ENCODE data around the gene ZNF410. TPM values are rescaled to one million over a fixed set of nuclear protein-coding genes. Genes with fewer than 3 reads are reported as not detected.

ZNF410 gene
- polyA plus RNA-seq, 1 donor from 2014 or later, result 73.7 TPM

- no peak for TF ChIP-seq EZH2 (IDR thresholded peaks at IDR 0.05; ENCODE audit: borderline replicate concordance, insufficient read depth, low read length, poor library complexity, severe bottlenecking)
- TF ChIP-seq RAD21 (conservative IDR thresholded peaks at IDR 0.05), result no peak
- no peak for TF ChIP-seq POLR2AphosphoS5 (IDR thresholded peaks at IDR 0.05)
- TF ChIP-seq MXI1 (conservative IDR thresholded peaks at IDR 0.05; ENCODE audit: poor library complexity, severe bottlenecking), result no peak
- TF ChIP-seq, protein P1, sequence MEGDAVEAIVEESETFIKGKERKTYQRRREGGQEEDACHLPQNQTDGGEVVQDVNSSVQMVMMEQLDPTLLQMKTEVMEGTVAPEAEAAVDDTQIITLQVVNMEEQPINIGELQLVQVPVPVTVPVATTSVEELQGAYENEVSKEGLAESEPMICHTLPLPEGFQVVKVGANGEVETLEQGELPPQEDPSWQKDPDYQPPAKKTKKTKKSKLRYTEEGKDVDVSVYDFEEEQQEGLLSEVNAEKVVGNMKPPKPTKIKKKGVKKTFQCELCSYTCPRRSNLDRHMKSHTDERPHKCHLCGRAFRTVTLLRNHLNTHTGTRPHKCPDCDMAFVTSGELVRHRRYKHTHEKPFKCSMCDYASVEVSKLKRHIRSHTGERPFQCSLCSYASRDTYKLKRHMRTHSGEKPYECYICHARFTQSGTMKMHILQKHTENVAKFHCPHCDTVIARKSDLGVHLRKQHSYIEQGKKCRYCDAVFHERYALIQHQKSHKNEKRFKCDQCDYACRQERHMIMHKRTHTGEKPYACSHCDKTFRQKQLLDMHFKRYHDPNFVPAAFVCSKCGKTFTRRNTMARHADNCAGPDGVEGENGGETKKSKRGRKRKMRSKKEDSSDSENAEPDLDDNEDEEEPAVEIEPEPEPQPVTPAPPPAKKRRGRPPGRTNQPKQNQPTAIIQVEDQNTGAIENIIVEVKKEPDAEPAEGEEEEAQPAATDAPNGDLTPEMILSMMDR (IDR thresholded peaks at IDR 0.05; ENCODE audit: poor library complexity, severe bottlenecking), result no peak
- no peak for TF ChIP-seq SMC3 (conservative IDR thresholded peaks at IDR 0.05; ENCODE audit: poor library complexity)
- TF ChIP-seq REST (IDR thresholded peaks at IDR 0.05; ENCODE audit: borderline replicate concordance), result no peak
- H3K36me3 ChIP-seq (ENCODE audit: insufficient read depth, low read length), result no peaks in the 10 kb centered on the region
- H3K9me2 ChIP-seq (ENCODE audit: insufficient read depth, low read length), result no peaks in the 10 kb centered on the region
- no peak overlapping the region for H3K27ac ChIP-seq (ENCODE audit: low read length)
- no peaks in the 10 kb centered on the region for H4K20me1 ChIP-seq (ENCODE audit: insufficient read depth)
- no peak overlapping the region for H3K9ac ChIP-seq (ENCODE audit: low read length)
- H3K4me3 ChIP-seq (ENCODE audit: low read length), result peak overlapping the region; percentile 70
- no peaks in the 10 kb centered on the region for H3F3A ChIP-seq (ENCODE audit: insufficient read depth, low read length, poor library complexity, severe bottlenecking)
- H3K9me3 ChIP-seq (ENCODE audit: low read length), result no peaks in the 10 kb centered on the region
- H2AFZ ChIP-seq (ENCODE audit: low read depth, low read length), result no peak overlapping the region
- no peaks in the 10 kb centered on the region for H3K27me3 ChIP-seq (ENCODE audit: insufficient read depth, low read depth, low read length)
- no peaks in the 10 kb centered on the region for H3K79me2 ChIP-seq (replicated peaks; ENCODE audit: insufficient read depth, low read length)
- H3K4me2 ChIP-seq (ENCODE audit: low read length), result no peak overlapping the region
These were observed 35.7 kb upstream of the ZNF410 start for GRCh38 chr14:73851000-73851399.

- no peaks in the 10 kb centered on the region for H4K20me1 ChIP-seq (ENCODE audit: insufficient read depth)
- peak within 1 kb of the TSS; percentile 70 for H3K4me3 ChIP-seq (ENCODE audit: low read length)
- H3K9me2 ChIP-seq (ENCODE audit: insufficient read depth, low read length), result no peaks in the 10 kb centered on the region
- H3K27me3 ChIP-seq (ENCODE audit: insufficient read depth, low read depth, low read length), result no peaks in the 10 kb centered on the region
- H3K27ac ChIP-seq (ENCODE audit: low read length), result peak within 1 kb of the TSS; percentile 65
- peak; percentile 45 for TF ChIP-seq RAD21 (conservative IDR thresholded peaks at IDR 0.05)
- TF ChIP-seq SMC3 (conservative IDR thresholded peaks at IDR 0.05; ENCODE audit: poor library complexity), result peak; percentile 53
- TF ChIP-seq EP300 (conservative IDR thresholded peaks at IDR 0.05; ENCODE audit: poor library complexity, severe bottlenecking), result peak; percentile 27
- TF ChIP-seq MXI1 (conservative IDR thresholded peaks at IDR 0.05; ENCODE audit: poor library complexity, severe bottlenecking), result peak; percentile 50
- TF ChIP-seq, protein P1 (IDR thresholded peaks at IDR 0.05; ENCODE audit: poor library complexity, severe bottlenecking), result peak; percentile 49
- TF ChIP-seq TAF1 (IDR thresholded peaks at IDR 0.05; ENCODE audit: low read depth), result peak; percentile 63
- TF ChIP-seq POLR2AphosphoS5 (IDR thresholded peaks at IDR 0.05), result peak; percentile 90
- peak; percentile 50 for TF ChIP-seq REST (IDR thresholded peaks at IDR 0.05; ENCODE audit: borderline replicate concordance)
- no peak for TF ChIP-seq EZH2 (IDR thresholded peaks at IDR 0.05; ENCODE audit: borderline replicate concordance, insufficient read depth, low read length, poor library complexity, severe bottlenecking)
- peak within 1 kb of the TSS; percentile 87 for H2AFZ ChIP-seq (ENCODE audit: low read depth, low read length)
- no peaks in the 10 kb centered on the region for H3K9me3 ChIP-seq (ENCODE audit: low read length)
- H3K79me2 ChIP-seq (replicated peaks; ENCODE audit: insufficient read depth, low read length), result no peaks in the 10 kb centered on the region
- H3F3A ChIP-seq (ENCODE audit: insufficient read depth, low read length, poor library complexity, severe bottlenecking), result no peaks in the 10 kb centered on the region
- H3K4me2 ChIP-seq (ENCODE audit: low read length), result peak within 1 kb of the TSS; percentile 59
- no peaks in the 10 kb centered on the region for H3K36me3 ChIP-seq (ENCODE audit: insufficient read depth, low read length)
- H3K9ac ChIP-seq (ENCODE audit: low read length), result peak within 1 kb of the TSS; percentile 78
These were observed 34.9 kb upstream of the ZNF410 start, which contains the start of gene PTGR2 for GRCh38 chr14:73851567-73852382. Gene PTGR2, plus strand, starts transcription at chr14:73851831. Its CDS starts 7,032 bp downstream, at chr14:73858863.

Data from neural cell (in vitro differentiated cells).